WTC11 (cell line): ENCODE results near the gene GPR108. TPM values are rescaled to one million over a fixed set of nuclear protein-coding genes. Genes with fewer than 3 reads are reported as not detected.

Experiments
- ATAC-seq: fragments of 200-7000 bp; cut with Tn5 transposase; 2 replicates; pipeline ENCODE4 v1.10.0; 2021; ENCODE audit warnings: mild to moderate bottlenecking, moderate library complexity
- CTCF ChIA-PET: fragments of 300-600 bp; sonication (Branson Sonifier 250); formaldehyde crosslinking; loops from one replicate; lab custom pipeline; 2021; ENCODE audit warnings: antibody characterized with exemption; lab: Charles Lee
- POLR2A ChIA-PET: fragments of 350-600 bp; sonication (Branson Sonifier 250); formaldehyde crosslinking; loops from one replicate; lab custom pipeline; 2021; ENCODE audit warnings: antibody characterized with exemption; lab: Charles Lee
- DNase-seq: peaks from one replicate; pipeline ENCODE4 v3.0.0; 2021; ENCODE audit warnings: low spot score
- H3K27ac Mint-ChIP-seq: 2 replicates; pipeline ENCODE4 v1.8.0; 2021; ENCODE audit warnings: mixed read lengths
- H3K27me3 Mint-ChIP-seq: 2 replicates; pipeline ENCODE4 v1.8.0; 2021; ENCODE audit warnings: low read depth, mild to moderate bottlenecking, moderate library complexity, mixed read lengths
- H3K36me3 Mint-ChIP-seq: 2 replicates; pipeline ENCODE4 v1.8.0; 2021; ENCODE audit warnings: mixed read lengths
- H3K4me1 Mint-ChIP-seq: 2 replicates; pipeline ENCODE4 v1.8.0; 2022; ENCODE audit warnings: mixed read lengths
- H3K4me3 Mint-ChIP-seq: 2 replicates; pipeline ENCODE4 v1.8.0; 2021; ENCODE audit warnings: mild to moderate bottlenecking, moderate library complexity, mixed read lengths
- H3K9me3 Mint-ChIP-seq: 2 replicates; pipeline ENCODE4 v1.8.0; 2021; ENCODE audit warnings: mixed read lengths
- AFF4 ChIP-seq: sonication (generic); formaldehyde crosslinking; IDR thresholded peaks from 2 replicates; pipeline ENCODE4 v1.8.1; 2023; ENCODE audit warnings: mild to moderate bottlenecking, missing genetic modification reagents, borderline replicate concordance
- ARID4B ChIP-seq: sonication (generic); formaldehyde crosslinking; IDR thresholded peaks from 2 replicates; pipeline ENCODE4 v1.8.0; 2023; ENCODE audit warnings: missing genetic modification reagents, mild to moderate bottlenecking, borderline replicate concordance
- FOXK1 ChIP-seq: sonication (generic); formaldehyde crosslinking; IDR thresholded peaks from 2 replicates; pipeline ENCODE4 v1.8.0; 2022; ENCODE audit warnings: mild to moderate bottlenecking, moderate library complexity, missing genetic modification reagents
- HMGA2 ChIP-seq: fragments of 250-450 bp; sonication (Bioruptor Pico); IDR thresholded peaks from 2 replicates; pipeline ENCODE4 v1.4.0; 2021; ENCODE audit warnings: mild to moderate bottlenecking, moderate library complexity
- IRF2 ChIP-seq: sonication (generic); formaldehyde crosslinking; IDR thresholded peaks from 2 replicates; pipeline ENCODE4 v1.8.0; 2022; ENCODE audit warnings: low read depth, missing genetic modification reagents, borderline replicate concordance
- KAT7 ChIP-seq: sonication (generic); formaldehyde crosslinking; IDR thresholded peaks from 2 replicates; pipeline ENCODE4 v1.8.1; 2023; ENCODE audit warnings: missing genetic modification reagents, mild to moderate bottlenecking, borderline replicate concordance
- MLX ChIP-seq: sonication (generic); formaldehyde crosslinking; IDR thresholded peaks from 2 replicates; pipeline ENCODE4 v1.8.1; 2023; ENCODE audit warnings: mild to moderate bottlenecking, missing genetic modification reagents, moderate library complexity
- MXD4 ChIP-seq: fragments of 250-450 bp; sonication (Bioruptor Pico); IDR thresholded peaks from 2 replicates; pipeline ENCODE4 v1.8.0; 2021; ENCODE audit warnings: mild to moderate bottlenecking, moderate library complexity, borderline replicate concordance
- NR1H2 ChIP-seq: sonication (generic); formaldehyde crosslinking; IDR thresholded peaks from 2 replicates; pipeline ENCODE4 v1.9.0; 2021; ENCODE audit warnings: mild to moderate bottlenecking, moderate library complexity, missing genetic modification reagents
- PREB ChIP-seq: sonication (generic); formaldehyde crosslinking; IDR thresholded peaks from 2 replicates; pipeline ENCODE4 v1.8.1; 2022; ENCODE audit warnings: mild to moderate bottlenecking, missing genetic modification reagents, moderate library complexity, borderline replicate concordance
- PRRX2 ChIP-seq: fragments of 250-450 bp; sonication (Bioruptor Pico); IDR thresholded peaks from 2 replicates; pipeline ENCODE4 v1.8.0; 2021; ENCODE audit warnings: mild to moderate bottlenecking
- SMAD4 ChIP-seq: sonication (generic); formaldehyde crosslinking; IDR thresholded peaks from 2 replicates; pipeline ENCODE4 v1.8.0; 2022; ENCODE audit warnings: mild to moderate bottlenecking, missing genetic modification reagents
- TEAD4 ChIP-seq: sonication (generic); formaldehyde crosslinking; IDR thresholded peaks from 2 replicates; pipeline ENCODE4 v1.8.0; 2022; ENCODE audit warnings: mild to moderate bottlenecking, missing genetic modification reagents
- ZBTB21 ChIP-seq: sonication (generic); formaldehyde crosslinking; IDR thresholded peaks from 2 replicates; pipeline ENCODE4 v1.8.1; 2023; ENCODE audit warnings: mild to moderate bottlenecking, missing genetic modification reagents, borderline replicate concordance
- ZNF138 ChIP-seq: sonication (generic); formaldehyde crosslinking; conservative IDR thresholded peaks from 2 replicates; pipeline ENCODE4 v1.8.1; 2022; ENCODE audit warnings: mild to moderate bottlenecking, moderate library complexity, missing genetic modification reagents
- ZNF263 ChIP-seq: sonication (generic); formaldehyde crosslinking; IDR thresholded peaks from 2 replicates; pipeline ENCODE4 v1.8.1; 2022; ENCODE audit warnings: low read depth, mild to moderate bottlenecking, moderate library complexity, missing genetic modification reagents
- ZNF317 ChIP-seq: sonication (generic); formaldehyde crosslinking; IDR thresholded peaks from 2 replicates; pipeline ENCODE4 v1.8.1; 2023; ENCODE audit warnings: low read depth, mild to moderate bottlenecking, moderate library complexity, missing genetic modification reagents, borderline replicate concordance
- ZNF512 ChIP-seq: sonication (generic); formaldehyde crosslinking; IDR thresholded peaks from 2 replicates; pipeline ENCODE4 v1.8.1; 2022; ENCODE audit warnings: missing genetic modification reagents, borderline replicate concordance
- total RNA-seq: library from RNA; stranded (reverse); gene quantifications from 3 replicates; pipeline ENCODE4 v1.2.3, GENCODE V29; 2021

The GPR108 gene
- total RNA-seq, 1 experiment from 2014 or later = 48.7 TPM

- POLR2A ChIA-PET = interaction anchor here (3.3 kb wide), 1 partner anchor 12 kb away, joined by 40 read pairs; the partner anchor contains the start of gene SH2D3A
- Mint-ChIP-seq H3K9me3 (no peaks in the 10 kb centered on the region), H3K4me3 (no peak overlapping the region)
- no peak for ATAC-seq
- TF ChIP-seq ARID4B = no peak
- no peak for TF ChIP-seq HMGA2
- TF ChIP-seq AFF4 (CRISPR knock-in tag) = no peak
- no peak for TF ChIP-seq MXD4 (CRISPR knock-in tag)
- no peak for TF ChIP-seq SMAD4 (CRISPR knock-in tag)
- TF ChIP-seq ZNF317 (CRISPR knock-in tag) = no peak
- TF ChIP-seq IRF2 (CRISPR knock-in tag) = no peak
- no peak for TF ChIP-seq ZBTB21 (CRISPR knock-in tag)
- TF ChIP-seq ZNF512 = no peak
- TF ChIP-seq PREB = no peak
- TF ChIP-seq PRRX2 = no peak
- TF ChIP-seq ZNF263 (CRISPR knock-in tag) = no peak
- TF ChIP-seq MLX (CRISPR knock-in tag) = no peak
- TF ChIP-seq TEAD4 (CRISPR knock-in tag) = no peak
- no peak for TF ChIP-seq ZNF138
- TF ChIP-seq FOXK1 = no peak
- TF ChIP-seq NR1H2 = no peak
- no peak for TF ChIP-seq KAT7
- TF ChIP-seq, all 79 proteins: peak for 0
- Mint-ChIP-seq H3K27me3 (no peaks in the 10 kb centered on the region), H3K4me1 (peaks cover 5% of the 10 kb centered on the region; the same call in 1 of the 2 replicates), H3K36me3 (peaks cover 31% of the 10 kb centered on the region), H3K27ac (no peak overlapping the region; the same call in 1 of the 2 replicates)
- CTCF ChIA-PET = interaction anchor here (2.9 to 3.4 kb wide), 3 partner anchors 13 to 109 kb away, joined by 22 to 31 read pairs (median 26); partner anchors contain the start of genes GPR108 and SH2D3A
- DNase-seq = no peak
Observed at GRCh38 chr19:6754653-6755463, 17.5 kb upstream of the GPR108 start.
